A549 treated with Mapracorat at 1 μM for 4 hours (cell line): Measurements from ENCODE around the gene TMEM222. TPM values are rescaled to one million over a fixed set of nuclear protein-coding genes. Genes with fewer than 3 reads are reported as not detected.

Experiments
- total RNA-seq: library from RNA; stranded (reverse); fragments of 200-300 nt; extraction: Qiagen RNA extraction; gene quantifications from 5 replicates; pipeline ENCODE4 v1.2.3, GENCODE V29; 2022

Gene TMEM222
- 44.9 to 52.2 TPM (median 47.6 TPM) in 5 replicates for total RNA-seq

GRCh38 chr1:27321813-27322568 is at the start of gene TMEM222:
TMEM222 (plus strand) TSS chr1:27322163; CDS start chr1:27322198, 35 bp downstream.

GRCh38 chr1:27341525-27342252 is 19.7 kb downstream of the TMEM222 start, which contains the start of gene SYTL1:
SYTL1 (plus strand) TSS chr1:27342022; CDS start chr1:27345335, 3,313 bp downstream.

GRCh38 chr1:27366411-27367159 is 44.6 kb downstream of the TMEM222 start, which contains the start of gene MAP3K6:
MAP3K6 (minus strand) TSS chr1:27366961; CDS start chr1:27366597, 364 bp downstream.

GRCh38 chr1:27374362-27375086 is 52.6 kb downstream of the TMEM222 start, which contains the start of gene FCN3:
FCN3 (minus strand) TSS chr1:27374824; CDS start chr1:27374818, 6 bp downstream.

GRCh38 chr1:27383039-27383605 is 61.2 kb downstream of the TMEM222 start, which contains the start of gene CD164L2:
CD164L2 (minus strand) TSS chr1:27383333; CDS start chr1:27383239, 94 bp downstream.

Other genes starting within 250 kb of the TMEM222 start
- 14.4 to 16.7 TPM (median 15.4 TPM) in 5 replicates for gene SLC9A1, start 167.0 kb upstream of the TMEM222 start, total RNA-seq
- 4.7 to 8.1 TPM (median 7.1 TPM) in 5 replicates for gene WDTC1, start 87.5 kb upstream of the TMEM222 start, total RNA-seq
- gene SYTL1, start 19.9 kb downstream of the TMEM222 start, total RNA-seq: 0.39 to 1.1 TPM (median 0.60 TPM) in 5 replicates
- 10.5 to 20.3 TPM (median 16.3 TPM) in 5 replicates for gene MAP3K6, start 44.8 kb downstream of the TMEM222 start, total RNA-seq
- not detected in 5 replicates for gene FCN3, start 52.7 kb downstream of the TMEM222 start, total RNA-seq
- not detected in 5 replicates for gene CD164L2, start 61.2 kb downstream of the TMEM222 start, total RNA-seq
- gene GPR3, start 70.5 kb downstream of the TMEM222 start, total RNA-seq: 1.3 to 1.8 TPM (median 1.7 TPM) in 5 replicates
- 45.0 to 58.6 TPM (median 53.3 TPM) in 5 replicates for gene WASF2, start 168.0 kb downstream of the TMEM222 start, total RNA-seq